Endodermal cell (in vitro differentiated cells): Measurements from ENCODE around the gene WDR86. TPM values are rescaled to one million over a fixed set of nuclear protein-coding genes. Genes with fewer than 3 reads are reported as not detected.
A peak's percentile ranks its signal among the peaks of the same experiment; 100 is the strongest.

Experiments
- DNase-seq: peaks from one replicate; pipeline ENCODE4 v3.0.0-alpha.2; 2017
- H3K27ac ChIP-seq: 2 replicates; pipeline ENCODE4 v1.5.1; 2013; ENCODE audit warnings: mild to moderate bottlenecking, low read depth, low read length, moderate library complexity
- H3K27me3 ChIP-seq: 2 replicates; pipeline ENCODE4 v1.6.1; 2013; ENCODE audit warnings: mild to moderate bottlenecking, low read length, moderate library complexity; ENCODE audit not compliant: insufficient read depth, control insufficient read depth, poor library complexity, severe bottlenecking
- H3K36me3 ChIP-seq: 2 replicates; pipeline ENCODE4 v1.7.0; 2013; ENCODE audit warnings: mild to moderate bottlenecking, low read length, moderate library complexity; ENCODE audit not compliant: control insufficient read depth, insufficient read depth
- H3K4me1 ChIP-seq: one replicate; pipeline ENCODE4 v1.7.0; 2013; ENCODE audit warnings: low read length; ENCODE audit not compliant: control insufficient read depth, insufficient read depth
- H3K4me3 ChIP-seq: 2 replicates; pipeline ENCODE4 v1.5.1; 2013; ENCODE audit warnings: mild to moderate bottlenecking, low read length, moderate library complexity
- H3K9ac ChIP-seq: 2 replicates; pipeline ENCODE4 v1.6.1; 2013; ENCODE audit warnings: mild to moderate bottlenecking, low read length, moderate library complexity; ENCODE audit not compliant: poor library complexity, severe bottlenecking; ENCODE audit errors: extremely low read depth
- H3K9me3 ChIP-seq: 2 replicates; pipeline ENCODE4 v1.6.1; 2013; ENCODE audit warnings: mild to moderate bottlenecking, low read length, moderate library complexity; ENCODE audit not compliant: control insufficient read depth
- H3K27ac Mint-ChIP-seq: 2 replicates; pipeline ENCODE4 v1.8.0; 2020; ENCODE audit warnings: mixed read lengths
- H3K27me3 Mint-ChIP-seq: 2 replicates; pipeline ENCODE4 v1.8.0; 2021; ENCODE audit warnings: mild to moderate bottlenecking, mixed read lengths; ENCODE audit not compliant: insufficient read depth
- H3K36me3 Mint-ChIP-seq: 2 replicates; pipeline ENCODE4 v1.8.0; 2020; ENCODE audit warnings: low read depth, mixed read lengths
- H3K4me1 Mint-ChIP-seq: 2 replicates; pipeline ENCODE4 v1.8.0; 2020; ENCODE audit warnings: mixed read lengths
- H3K4me3 Mint-ChIP-seq: 2 replicates; pipeline ENCODE4 v1.8.0; 2020; ENCODE audit warnings: mild to moderate bottlenecking, moderate library complexity, mixed read lengths
- H3K9me3 Mint-ChIP-seq: 2 replicates; pipeline ENCODE4 v1.8.0; 2020; ENCODE audit warnings: mild to moderate bottlenecking, mixed read lengths
- CTCF ChIP-seq: fragments of 200-600 bp; sonication (generic); conservative IDR thresholded peaks from 2 replicates; pipeline ENCODE4 v1.5.0; 2021; ENCODE audit warnings: antibody characterized with exemption, mild to moderate bottlenecking
- WGBS, 2 experiments: methylation state at CpG; one replicate each; pipeline versions ENCODE4 v1.1.5 to v1.1.7; 2013; ENCODE audit warnings: missing lambda C conversion rate in 2 of 2, mixed read lengths in 1 of 2; ENCODE audit not compliant: insufficient coverage in 1 of 2, insufficient read length in 1 of 2; 5-methylcytosine and 5-hydroxymethylcytosine counted together
- total RNA-seq, 2 donors: library from RNA; stranded (reverse); fragmentation: NEBNext Ultra II Directional in 1 of 2; extraction: Animal tissue kit (Norgen Biotek cat#: 25700) in 1 of 2; gene quantifications; 2 replicates in 1 of 2; 3 replicates in 1 of 2; pipeline ENCODE4 v1.2.1, GENCODE V29; 2021

Gene WDR86
- total RNA-seq, 2 donors from 2014 or later = 83.3 to 94.2 TPM

- Mint-ChIP-seq H3K4me1 (peaks cover 21% of the 10 kb centered on the region), H3K27ac (no peak overlapping the region), H3K9me3 (peaks cover 6% of the 10 kb centered on the region), H3K27me3 (no peaks in the 10 kb centered on the region), H3K4me3 (no peak overlapping the region), H3K36me3 (no peaks in the 10 kb centered on the region)
- no peak overlapping the region for H3K27ac ChIP-seq
- H3K36me3 ChIP-seq = no peaks in the 10 kb centered on the region
- peaks cover 6% of the 10 kb centered on the region for H3K9me3 ChIP-seq
- H3K4me1 ChIP-seq = peaks cover 10% of the 10 kb centered on the region
- no peak overlapping the region for H3K9ac ChIP-seq
- H3K27me3 ChIP-seq = no peaks in the 10 kb centered on the region
- no peak for TF ChIP-seq CTCF
- 91 to 100% methylated on average over 4 to 5 of the region's 5 CpGs for WGBS, 2 experiments
- DNase-seq = no peak
- no peak overlapping the region for H3K4me3 ChIP-seq
Measured at GRCh38 chr7:151456276-151456675, 46.4 kb upstream of the WDR86 start.

DNA sequence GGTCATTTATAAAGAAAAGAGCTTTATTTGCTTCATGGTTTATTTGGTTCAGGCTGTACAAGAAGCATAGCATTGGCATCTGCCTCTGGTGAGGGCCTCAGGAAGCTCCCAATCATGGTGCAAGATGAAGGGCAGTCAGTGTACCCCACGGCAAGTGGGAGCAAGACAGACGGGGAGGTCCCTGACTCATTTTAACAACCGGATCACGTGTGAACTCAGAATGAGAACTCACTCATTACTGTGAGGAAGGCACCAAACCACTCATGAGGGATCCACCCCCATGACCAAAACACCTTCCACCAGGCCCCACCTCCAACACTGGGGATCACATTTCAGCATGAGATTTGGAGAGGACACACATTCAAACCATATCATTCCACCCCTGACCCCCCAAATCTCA, 45.9 kb upstream of the WDR86 start:
- no peak overlapping the region for H3K4me3 Mint-ChIP-seq
- TF ChIP-seq CTCF = no peak
- Histone ChIP-seq H3K9me3 (peaks cover 6% of the 10 kb centered on the region), H3K9ac (no peak overlapping the region), H3K27me3 (no peaks in the 10 kb centered on the region), H3K36me3 (no peaks in the 10 kb centered on the region), H3K4me3 (no peak overlapping the region), H3K27ac (no peak overlapping the region), H3K4me1 (peaks cover 10% of the 10 kb centered on the region)
- peaks cover 6% of the 10 kb centered on the region for H3K9me3 Mint-ChIP-seq
- no peak overlapping the region for H3K27ac Mint-ChIP-seq
- peaks cover 21% of the 10 kb centered on the region for H3K4me1 Mint-ChIP-seq
- no peaks in the 10 kb centered on the region for H3K27me3 Mint-ChIP-seq
- 90 to 100% methylated on average over 1 to 4 of the region's 4 CpGs for WGBS, 2 experiments
- H3K36me3 Mint-ChIP-seq = no peaks in the 10 kb centered on the region
- DNase-seq = no peak

DNA sequence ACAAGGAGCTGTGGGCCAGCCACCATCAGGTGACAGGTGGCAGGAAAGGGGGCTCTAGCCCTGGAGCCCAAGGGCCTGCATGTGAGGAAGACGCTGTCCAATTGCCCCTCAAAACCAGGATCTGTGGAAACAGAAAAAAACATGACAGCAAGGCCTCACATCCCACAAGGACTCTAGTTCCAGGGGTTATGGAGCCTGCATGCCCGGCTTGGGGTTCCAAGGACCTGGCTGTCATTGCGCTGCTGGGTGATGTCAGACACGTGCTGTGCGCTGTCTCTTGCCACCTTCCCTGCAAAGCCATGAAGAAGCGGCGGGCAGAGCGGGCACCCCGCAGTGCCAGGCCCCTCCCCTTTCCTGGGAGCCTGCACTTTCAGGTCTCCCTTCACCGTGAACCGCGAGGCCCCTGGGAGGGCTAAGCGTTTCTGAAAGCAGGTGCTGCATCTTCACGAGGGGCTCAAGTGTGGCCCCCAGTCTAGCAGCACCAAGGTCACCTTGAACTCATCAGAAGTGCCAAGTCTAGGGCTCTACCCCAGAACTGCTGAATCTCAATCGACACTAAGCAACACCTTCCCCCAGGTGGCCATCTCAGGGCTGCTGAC, 45.2 kb upstream of the WDR86 start:
- Histone ChIP-seq H3K4me3 (no peak overlapping the region), H3K36me3 (no peaks in the 10 kb centered on the region), H3K27me3 (no peaks in the 10 kb centered on the region), H3K27ac (no peak overlapping the region), H3K9me3 (peaks cover 6% of the 10 kb centered on the region), H3K4me1 (peaks cover 5% of the 10 kb centered on the region), H3K9ac (no peak overlapping the region)
- no peak for TF ChIP-seq CTCF
- DNase-seq = peak; percentile 51
- Mint-ChIP-seq H3K9me3 (peaks cover 6% of the 10 kb centered on the region), H3K4me3 (no peak overlapping the region), H3K36me3 (no peaks in the 10 kb centered on the region), H3K27me3 (no peaks in the 10 kb centered on the region), H3K4me1 (peaks cover 14% of the 10 kb centered on the region), H3K27ac (no peak overlapping the region)
- 92 to 95% methylated on average over 9 to 15 of the region's 15 CpGs for WGBS, 2 experiments
